Keratinocyte (primary cell): Measurements from ENCODE around the gene GLS. TPM values are rescaled to one million over a fixed set of nuclear protein-coding genes. Genes with fewer than 3 reads are reported as not detected.

Experiments
- DNase-seq: peaks from one replicate; pipeline ENCODE4 v3.0.0-alpha.2; 2011; ENCODE audit warnings: low read depth, missing footprints, low spot score
- FAIRE-seq: peaks from 2 replicates; lab custom pipeline; 2011; peaks lifted over from hg19 to GRCh38; lab: Jason Lieb, UNC
- H2AFZ ChIP-seq: 2 replicates; pipeline ENCODE4 v1.6.0; 2012; ENCODE audit warnings: low read length, control low read depth, inconsistent platforms; ENCODE audit not compliant: control insufficient read depth
- H3K27ac ChIP-seq: 2 replicates; pipeline ENCODE4 v1.5.1; 2011; ENCODE audit warnings: low read length; ENCODE audit not compliant: control insufficient read depth, insufficient read depth
- H3K27me3 ChIP-seq: 3 replicates; pipeline ENCODE4 v1.6.0; 2011; ENCODE audit warnings: low read length; ENCODE audit not compliant: control insufficient read depth, insufficient read depth; ENCODE audit errors: extremely low read depth
- H3K36me3 ChIP-seq, 2 experiments: 2 replicates in 1 of 2; 3 replicates in 1 of 2; pipeline ENCODE4 v1.5.1; 2011; ENCODE audit warnings: low read length in 2 of 2, mild to moderate bottlenecking in 1 of 2; ENCODE audit not compliant: control insufficient read depth in 2 of 2, insufficient read depth in 2 of 2; ENCODE audit errors: extremely low read depth in 1 of 2
- H3K4me1 ChIP-seq: 3 replicates; pipeline ENCODE4 v1.5.1; 2011; ENCODE audit warnings: low read length; ENCODE audit not compliant: control insufficient read depth, insufficient read depth; ENCODE audit errors: extremely low read depth
- H3K4me2 ChIP-seq: 3 replicates; pipeline ENCODE4 v1.6.0; 2011; ENCODE audit warnings: low read depth, low read length; ENCODE audit not compliant: control insufficient read depth, insufficient read depth; ENCODE audit errors: extremely low read depth
- H3K4me3 ChIP-seq, 3 experiments: fragments of 200-600 bp in 1 of 3; sonication (generic) in 1 of 3; 2 replicates in 2 of 3; 3 replicates in 1 of 3; pipeline ENCODE4 v1.5.1; 2011 to 2016; ENCODE audit warnings: low read length in 3 of 3, mild to moderate bottlenecking in 3 of 3, control low read depth in 2 of 3, inconsistent platforms in 1 of 3, low read depth in 1 of 3, mixed read lengths in 1 of 3, mixed run types in 1 of 3, moderate library complexity in 1 of 3; ENCODE audit not compliant: control insufficient read depth in 2 of 3, insufficient read depth in 2 of 3; ENCODE audit errors: extremely low read depth in 1 of 3
- H3K79me2 ChIP-seq: 2 replicates; pipeline ENCODE4 v1.6.0; 2012; ENCODE audit warnings: low read length; ENCODE audit not compliant: control insufficient read depth, insufficient read depth
- H3K9ac ChIP-seq: 3 replicates; pipeline ENCODE4 v1.6.0; 2011; ENCODE audit warnings: low read length; ENCODE audit not compliant: control insufficient read depth, insufficient read depth; ENCODE audit errors: extremely low read depth
- H3K9me1 ChIP-seq: 3 replicates; pipeline ENCODE4 v1.6.0; 2011; ENCODE audit warnings: low read length; ENCODE audit not compliant: control insufficient read depth, insufficient read depth; ENCODE audit errors: extremely low read depth
- H3K9me3 ChIP-seq: 2 replicates; pipeline ENCODE4 v1.5.1; 2012; ENCODE audit warnings: low read depth, low read length; ENCODE audit not compliant: control insufficient read depth
- H4K20me1 ChIP-seq: 3 replicates; pipeline ENCODE4 v1.6.0; 2011; ENCODE audit warnings: low read length; ENCODE audit not compliant: control insufficient read depth, insufficient read depth; ENCODE audit errors: extremely low read depth
- EZH2 ChIP-seq: IDR thresholded peaks from one replicate; pipeline ENCODE4 v1.6.1; 2012; ENCODE audit warnings: inconsistent platforms, mild to moderate bottlenecking, low read length, moderate library complexity
- dilution Hi-C: fragments of 300-500 bp; cut with MboI; formaldehyde crosslinking; loops from one replicate; pipeline ENCODE4 v1.7.0; 2020; ENCODE audit warnings: low sequenced_read_pairs; ENCODE audit not compliant: extremely low pct_ligation_motif_present
- polyA plus RNA-seq, 5 experiments: library from polyadenylated mRNA; depleted of rRNA in 3 of 5; stranded (reverse) in 3 of 5; stranded (forward) in 1 of 5; unstranded in 1 of 5; fragments of >200 nt; gene quantifications; 1 replicate in 1 of 5; 2 replicates in 3 of 5; 3 replicates in 1 of 5; pipeline versions ENCODE4 v1.2.1 to v1.2.3, GENCODE V29; 2011 to 2012; ENCODE audit warnings: missing spikeins in 2 of 5, low read depth in 1 of 5, low replicate concordance in 1 of 5
- TF ChIP-seq, protein P1 (sequence below), 3 experiments: IDR thresholded peaks in 1 of 3; conservative IDR thresholded peaks in 1 of 3; optimal IDR thresholded peaks in 1 of 3; 2 replicates in 2 of 3; 3 replicates in 1 of 3; pipeline versions ENCODE3 to v1.5.1; 2011; ENCODE audit warnings: low read length in 3 of 3, mild to moderate bottlenecking in 3 of 3, moderate library complexity in 2 of 3, control low read depth in 1 of 3, inconsistent platforms in 1 of 3; ENCODE audit not compliant: insufficient read depth in 2 of 3; ENCODE audit errors: extremely low read depth in 1 of 3

Gene GLS
- polyA plus RNA-seq, 1 donor (not counting 4 experiments of a cell fraction or from before 2014, with no cell fraction given), result 130 TPM

DNA sequence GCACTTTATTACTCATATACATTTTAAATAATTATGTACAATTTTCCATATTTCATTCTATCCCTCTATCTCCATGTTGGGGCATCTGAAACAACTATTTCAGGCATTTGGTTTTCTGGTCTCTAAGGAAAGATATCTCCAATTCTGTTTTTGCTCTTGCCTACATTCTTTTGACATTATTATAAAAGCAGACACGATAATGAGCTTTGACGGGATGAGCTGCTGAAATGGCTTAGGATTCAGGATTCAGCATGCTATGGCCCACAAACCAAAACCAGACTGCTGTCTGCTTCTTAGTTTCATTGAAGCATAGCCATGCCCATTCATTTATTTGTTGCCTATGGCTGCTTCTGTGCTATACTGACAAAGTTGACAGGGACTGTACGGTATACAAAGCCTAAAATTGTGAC is 42.7 kb upstream of the GLS start:
- peak overlapping the region; percentile 57 for H3K4me2 ChIP-seq
- no peak overlapping the region for H3K4me3 ChIP-seq
- H3K9me1 ChIP-seq, result no peaks in the 10 kb centered on the region
- H4K20me1 ChIP-seq, result no peaks in the 10 kb centered on the region
- dilution Hi-C loops, result no loop called here
- H3K4me1 ChIP-seq, result peaks cover 49% of the 10 kb centered on the region
- peak overlapping the region; percentile 73 for H3K27ac ChIP-seq
- peak overlapping the region; percentile 48 for H3K9ac ChIP-seq
- no peaks in the 10 kb centered on the region for H3K36me3 ChIP-seq
- no peak for DNase-seq
- no peak for FAIRE-seq
- H3K27me3 ChIP-seq, result no peaks in the 10 kb centered on the region
- no peak overlapping the region for H2AFZ ChIP-seq
- TF ChIP-seq, protein P1, sequence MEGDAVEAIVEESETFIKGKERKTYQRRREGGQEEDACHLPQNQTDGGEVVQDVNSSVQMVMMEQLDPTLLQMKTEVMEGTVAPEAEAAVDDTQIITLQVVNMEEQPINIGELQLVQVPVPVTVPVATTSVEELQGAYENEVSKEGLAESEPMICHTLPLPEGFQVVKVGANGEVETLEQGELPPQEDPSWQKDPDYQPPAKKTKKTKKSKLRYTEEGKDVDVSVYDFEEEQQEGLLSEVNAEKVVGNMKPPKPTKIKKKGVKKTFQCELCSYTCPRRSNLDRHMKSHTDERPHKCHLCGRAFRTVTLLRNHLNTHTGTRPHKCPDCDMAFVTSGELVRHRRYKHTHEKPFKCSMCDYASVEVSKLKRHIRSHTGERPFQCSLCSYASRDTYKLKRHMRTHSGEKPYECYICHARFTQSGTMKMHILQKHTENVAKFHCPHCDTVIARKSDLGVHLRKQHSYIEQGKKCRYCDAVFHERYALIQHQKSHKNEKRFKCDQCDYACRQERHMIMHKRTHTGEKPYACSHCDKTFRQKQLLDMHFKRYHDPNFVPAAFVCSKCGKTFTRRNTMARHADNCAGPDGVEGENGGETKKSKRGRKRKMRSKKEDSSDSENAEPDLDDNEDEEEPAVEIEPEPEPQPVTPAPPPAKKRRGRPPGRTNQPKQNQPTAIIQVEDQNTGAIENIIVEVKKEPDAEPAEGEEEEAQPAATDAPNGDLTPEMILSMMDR (optimal IDR thresholded peaks at IDR 0.05 in 1 of 3, IDR thresholded peaks at IDR 0.05 in 1 of 3, conservative IDR thresholded peaks at IDR 0.05 in 1 of 3; ENCODE audit: extremely low read depth in 1 of 3, insufficient read depth in 2 of 3, low read length in 3 of 3), result no peak
- H3K79me2 ChIP-seq, result no peaks in the 10 kb centered on the region
- H3K9me3 ChIP-seq, result no peaks in the 10 kb centered on the region

DNA sequence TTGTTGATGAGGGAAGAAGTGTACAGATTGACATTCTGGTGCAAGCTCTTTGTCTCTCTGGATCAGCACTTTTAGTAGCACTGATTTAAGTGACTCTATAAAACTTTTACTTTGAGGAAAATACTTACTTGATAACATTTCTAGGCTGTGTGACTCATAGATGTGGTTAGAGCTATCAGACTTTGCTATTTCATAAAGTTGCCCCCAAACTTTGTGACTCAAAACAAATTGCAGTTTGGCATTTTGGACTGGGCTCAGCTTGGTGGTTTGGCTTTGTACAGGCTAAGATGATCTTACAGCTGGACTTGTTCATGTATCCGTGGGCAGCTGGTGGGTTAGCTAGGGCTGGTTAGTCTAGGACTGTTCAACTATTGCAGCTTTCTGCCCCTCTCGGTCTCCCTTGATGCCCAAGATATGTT is 42.1 kb upstream of the GLS start:
- peak overlapping the region; percentile 48 for H3K9ac ChIP-seq
- peak; percentile 88 for FAIRE-seq
- peak; percentile 81 for DNase-seq
- no peaks in the 10 kb centered on the region for H3K79me2 ChIP-seq
- H3K9me3 ChIP-seq, result no peaks in the 10 kb centered on the region
- peak overlapping the region; percentile 57 for H3K4me2 ChIP-seq
- no peaks in the 10 kb centered on the region for H3K27me3 ChIP-seq
- H3K4me1 ChIP-seq, result peaks cover 51% of the 10 kb centered on the region
- no peaks in the 10 kb centered on the region for H3K9me1 ChIP-seq
- peak overlapping the region; percentile 73 for H3K27ac ChIP-seq
- dilution Hi-C loops, result no loop called here
- H3K4me3 ChIP-seq, result peak overlapping the region in 1 of 3 experiments; percentile 2
- TF ChIP-seq EZH2, result no peak
- TF ChIP-seq, protein P1 (optimal IDR thresholded peaks at IDR 0.05 in 1 of 3, IDR thresholded peaks at IDR 0.05 in 1 of 3, conservative IDR thresholded peaks at IDR 0.05 in 1 of 3; ENCODE audit: extremely low read depth in 1 of 3, insufficient read depth in 2 of 3, low read length in 3 of 3), result no peak
- no peak overlapping the region for H2AFZ ChIP-seq
- H3K36me3 ChIP-seq, result no peaks in the 10 kb centered on the region
- H4K20me1 ChIP-seq, result no peaks in the 10 kb centered on the region
